Keratinocyte (primary cell): Measurements from ENCODE around the gene C5. TPM values are rescaled to one million over a fixed set of nuclear protein-coding genes. Genes with fewer than 3 reads are reported as not detected.
"Not testable (repeated sequence)": the region's sequence is repeated elsewhere in the genome, so short reads cannot be mapped to it uniquely, and the experiment has no call there.

Experiments used
- DNase-seq: peaks from one replicate; pipeline ENCODE4 v3.0.0-alpha.2; 2011; ENCODE audit warnings: low read depth, missing footprints, low spot score
- FAIRE-seq: peaks from 2 replicates; lab custom pipeline; 2011; peaks lifted over from hg19 to GRCh38; lab: Jason Lieb, UNC
- H2AFZ ChIP-seq: 2 replicates; pipeline ENCODE4 v1.6.0; 2012; ENCODE audit warnings: low read length, control low read depth, inconsistent platforms; ENCODE audit not compliant: control insufficient read depth
- H3K27ac ChIP-seq: 2 replicates; pipeline ENCODE4 v1.5.1; 2011; ENCODE audit warnings: low read length; ENCODE audit not compliant: control insufficient read depth, insufficient read depth
- H3K27me3 ChIP-seq: 3 replicates; pipeline ENCODE4 v1.6.0; 2011; ENCODE audit warnings: low read length; ENCODE audit not compliant: control insufficient read depth, insufficient read depth; ENCODE audit errors: extremely low read depth
- H3K36me3 ChIP-seq, 2 experiments: 2 replicates in 1 of 2; 3 replicates in 1 of 2; pipeline ENCODE4 v1.5.1; 2011; ENCODE audit warnings: low read length in 2 of 2, mild to moderate bottlenecking in 1 of 2; ENCODE audit not compliant: control insufficient read depth in 2 of 2, insufficient read depth in 2 of 2; ENCODE audit errors: extremely low read depth in 1 of 2
- H3K4me1 ChIP-seq: 3 replicates; pipeline ENCODE4 v1.5.1; 2011; ENCODE audit warnings: low read length; ENCODE audit not compliant: control insufficient read depth, insufficient read depth; ENCODE audit errors: extremely low read depth
- H3K4me2 ChIP-seq: 3 replicates; pipeline ENCODE4 v1.6.0; 2011; ENCODE audit warnings: low read depth, low read length; ENCODE audit not compliant: control insufficient read depth, insufficient read depth; ENCODE audit errors: extremely low read depth
- H3K4me3 ChIP-seq, 3 experiments: fragments of 200-600 bp in 1 of 3; sonication (generic) in 1 of 3; 2 replicates in 2 of 3; 3 replicates in 1 of 3; pipeline ENCODE4 v1.5.1; 2011 to 2016; ENCODE audit warnings: low read length in 3 of 3, mild to moderate bottlenecking in 3 of 3, control low read depth in 2 of 3, inconsistent platforms in 1 of 3, low read depth in 1 of 3, mixed read lengths in 1 of 3, mixed run types in 1 of 3, moderate library complexity in 1 of 3; ENCODE audit not compliant: control insufficient read depth in 2 of 3, insufficient read depth in 2 of 3; ENCODE audit errors: extremely low read depth in 1 of 3
- H3K79me2 ChIP-seq: 2 replicates; pipeline ENCODE4 v1.6.0; 2012; ENCODE audit warnings: low read length; ENCODE audit not compliant: control insufficient read depth, insufficient read depth
- H3K9ac ChIP-seq: 3 replicates; pipeline ENCODE4 v1.6.0; 2011; ENCODE audit warnings: low read length; ENCODE audit not compliant: control insufficient read depth, insufficient read depth; ENCODE audit errors: extremely low read depth
- H3K9me1 ChIP-seq: 3 replicates; pipeline ENCODE4 v1.6.0; 2011; ENCODE audit warnings: low read length; ENCODE audit not compliant: control insufficient read depth, insufficient read depth; ENCODE audit errors: extremely low read depth
- H3K9me3 ChIP-seq: 2 replicates; pipeline ENCODE4 v1.5.1; 2012; ENCODE audit warnings: low read depth, low read length; ENCODE audit not compliant: control insufficient read depth
- H4K20me1 ChIP-seq: 3 replicates; pipeline ENCODE4 v1.6.0; 2011; ENCODE audit warnings: low read length; ENCODE audit not compliant: control insufficient read depth, insufficient read depth; ENCODE audit errors: extremely low read depth
- CTCF ChIP-seq, 3 experiments: IDR thresholded peaks in 1 of 3; conservative IDR thresholded peaks in 1 of 3; optimal IDR thresholded peaks in 1 of 3; 2 replicates in 2 of 3; 3 replicates in 1 of 3; pipeline versions ENCODE3 to v1.5.1; 2011; ENCODE audit warnings: low read length in 3 of 3, mild to moderate bottlenecking in 3 of 3, moderate library complexity in 2 of 3, control low read depth in 1 of 3, inconsistent platforms in 1 of 3; ENCODE audit not compliant: insufficient read depth in 2 of 3; ENCODE audit errors: extremely low read depth in 1 of 3
- EZH2 ChIP-seq: IDR thresholded peaks from one replicate; pipeline ENCODE4 v1.6.1; 2012; ENCODE audit warnings: inconsistent platforms, mild to moderate bottlenecking, low read length, moderate library complexity
- dilution Hi-C: fragments of 300-500 bp; cut with MboI; formaldehyde crosslinking; loops from one replicate; pipeline ENCODE4 v1.7.0; 2020; ENCODE audit warnings: low sequenced_read_pairs; ENCODE audit not compliant: extremely low pct_ligation_motif_present
- polyA plus RNA-seq, 5 experiments: library from polyadenylated mRNA; depleted of rRNA in 3 of 5; stranded (reverse) in 3 of 5; stranded (forward) in 1 of 5; unstranded in 1 of 5; fragments of >200 nt; gene quantifications; 1 replicate in 1 of 5; 2 replicates in 3 of 5; 3 replicates in 1 of 5; pipeline versions ENCODE4 v1.2.1 to v1.2.3, GENCODE V29; 2011 to 2012; ENCODE audit warnings: missing spikeins in 2 of 5, low read depth in 1 of 5, low replicate concordance in 1 of 5

C5 gene
- polyA plus RNA-seq, 1 donor (not counting 4 experiments of a cell fraction or from before 2014, with no cell fraction given) = 0.76 TPM

- DNase-seq (no peak), FAIRE-seq (no peak)
- Histone ChIP-seq H3K9ac (no peak overlapping the region), H3K9me3 (no peaks in the 10 kb centered on the region), H3K9me1 (no peaks in the 10 kb centered on the region), H3K36me3 (no peaks in the 10 kb centered on the region), H3K4me2 (no peak overlapping the region), H3K27me3 (no peaks in the 10 kb centered on the region), H3K4me3 (no peak overlapping the region), H3K79me2 (no peaks in the 10 kb centered on the region), H4K20me1 (no peaks in the 10 kb centered on the region), H3K27ac (no peak overlapping the region), H3K4me1 (peaks cover 4% of the 10 kb centered on the region), H2AFZ (no peak overlapping the region)
- dilution Hi-C loops = no loop called here
- TF ChIP-seq EZH2 = no peak
- TF ChIP-seq CTCF (optimal IDR thresholded peaks at IDR 0.05 in 1 of 3, IDR thresholded peaks at IDR 0.05 in 1 of 3, conservative IDR thresholded peaks at IDR 0.05 in 1 of 3; ENCODE audit: extremely low read depth in 1 of 3, insufficient read depth in 2 of 3, low read length in 3 of 3) = no peak
These were observed 75.9 kb downstream of the C5 start for GRCh38 chr9:120974181-120974580.

GRCh38 chr9:120971938-120972337 is 78.1 kb downstream of the C5 start:
- FAIRE-seq = no peak
- dilution Hi-C loops = no loop called here

GRCh38 chr9:120971471-120971870 is 78.6 kb downstream of the C5 start:
- H3K36me3 ChIP-seq, H3K27ac ChIP-seq, H4K20me1 ChIP-seq, H3K9me3 ChIP-seq, FAIRE-seq, H3K27me3 ChIP-seq, H3K79me2 ChIP-seq, H3K9ac ChIP-seq, H3K4me3 ChIP-seq, DNase-seq, H3K4me1 ChIP-seq, H2AFZ ChIP-seq, H3K4me2 ChIP-seq, dilution Hi-C loops, H3K9me1 ChIP-seq: not testable (repeated sequence)

More at GRCh38 chr9:120971938-120972337, 78.1 kb downstream of the C5 start:
- Histone ChIP-seq H3K9me3 (no peaks in the 10 kb centered on the region), H3K27ac (no peak overlapping the region), H3K9me1 (no peaks in the 10 kb centered on the region), H3K27me3 (no peaks in the 10 kb centered on the region), H2AFZ (no peak overlapping the region), H3K79me2 (no peaks in the 10 kb centered on the region), H3K36me3 (no peaks in the 10 kb centered on the region), H4K20me1 (no peaks in the 10 kb centered on the region), H3K4me3 (no peak overlapping the region), H3K4me1 (no peaks in the 10 kb centered on the region), H3K4me2 (no peak overlapping the region), H3K9ac (no peak overlapping the region)
- TF ChIP-seq CTCF (optimal IDR thresholded peaks at IDR 0.05 in 1 of 3, IDR thresholded peaks at IDR 0.05 in 1 of 3, conservative IDR thresholded peaks at IDR 0.05 in 1 of 3; ENCODE audit: extremely low read depth in 1 of 3, insufficient read depth in 2 of 3, low read length in 3 of 3) = no peak
- no peak for TF ChIP-seq EZH2
- no peak for DNase-seq
